HG02970 (cell line): Measurements from ENCODE around the gene KCNK7.

Experiments
- ATAC-seq: cut with Tn5 transposase; IDR thresholded peaks from one replicate; pipeline ENCODE4 v1.9.1; 2021; ENCODE audit warnings: mild to moderate bottlenecking, moderate library complexity, moderate number of reproducible peaks; ENCODE audit not compliant: unreplicated experiment, low FRiP score

Gene KCNK7

DNA sequence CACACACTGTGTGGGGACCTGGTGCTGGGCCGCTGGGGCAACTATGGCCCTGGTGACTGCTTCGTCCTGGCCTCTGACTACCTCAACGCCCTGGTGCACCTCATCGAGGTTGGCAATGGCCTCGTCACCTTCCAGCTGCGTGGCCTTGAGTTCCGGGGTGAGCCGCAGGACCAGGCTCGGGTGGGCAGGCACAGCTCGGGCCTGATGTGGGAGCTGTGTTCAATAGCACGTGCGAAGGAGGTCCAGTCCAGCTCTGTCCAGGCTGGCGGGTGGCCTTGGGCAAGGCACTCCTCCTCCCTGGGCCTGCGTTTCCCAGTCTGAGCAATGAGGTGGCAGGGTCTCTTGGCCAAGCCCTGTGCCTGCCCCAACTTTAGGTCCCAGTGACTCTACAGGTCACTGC lies 34.0 kb upstream of the KCNK7 start:
- no peak for ATAC-seq

DNA sequence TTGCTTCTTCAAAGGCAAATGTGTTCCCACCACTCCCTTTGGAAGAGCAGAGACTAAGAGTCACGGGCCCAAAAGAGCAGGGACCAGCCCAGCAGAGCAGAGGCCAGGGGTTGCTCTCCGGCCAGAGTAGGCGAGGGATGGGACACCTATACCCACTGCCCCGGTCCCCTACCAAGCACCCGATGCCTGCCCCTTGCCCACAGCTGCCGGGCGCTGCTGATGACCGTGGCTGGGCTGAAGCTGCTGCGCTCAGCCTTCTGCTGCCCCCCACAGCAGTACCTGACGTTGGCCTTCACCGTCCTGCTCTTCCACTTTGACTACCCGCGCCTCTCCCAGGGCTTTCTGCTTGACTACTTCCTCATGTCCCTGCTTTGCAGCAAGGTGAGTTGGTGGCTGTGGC lies 31.6 kb upstream of the KCNK7 start:
- no peak for ATAC-seq

DNA sequence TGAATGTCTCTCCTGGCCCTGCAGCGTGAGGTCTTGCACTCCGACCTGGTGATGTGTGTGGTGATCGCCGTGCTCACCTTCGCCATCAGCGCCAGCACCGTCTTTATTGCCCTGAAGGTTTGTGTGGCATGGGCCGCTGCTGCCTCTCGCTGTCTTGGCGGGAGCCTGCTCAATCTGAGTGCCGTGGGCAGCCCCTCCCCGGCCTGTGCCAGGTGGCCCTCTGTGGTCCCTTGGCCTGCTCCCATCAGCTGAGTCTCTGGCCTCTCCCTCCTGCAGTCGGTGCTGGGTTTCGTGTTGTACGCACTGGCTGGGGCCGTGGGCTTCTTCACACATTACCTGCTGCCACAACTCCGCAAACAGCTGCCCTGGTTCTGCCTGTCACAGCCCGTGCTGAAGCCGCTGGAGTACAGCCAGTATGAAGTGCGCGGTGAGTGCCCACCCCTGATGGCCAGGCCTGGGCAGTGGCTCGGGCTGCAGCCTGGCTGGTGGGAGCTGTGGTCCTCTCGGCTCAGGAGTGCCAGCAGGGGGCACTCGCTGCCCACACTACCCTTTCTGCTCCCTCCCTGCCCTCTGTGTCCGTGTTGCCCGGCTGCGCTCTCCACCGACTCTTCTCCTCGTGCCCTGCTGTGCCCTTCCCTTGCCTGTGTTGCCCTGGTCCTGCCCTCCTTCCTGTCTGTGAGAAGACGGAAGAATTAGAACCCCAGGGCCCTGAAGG lies 30.2 kb upstream of the KCNK7 start:
- ATAC-seq, result no peak

DNA sequence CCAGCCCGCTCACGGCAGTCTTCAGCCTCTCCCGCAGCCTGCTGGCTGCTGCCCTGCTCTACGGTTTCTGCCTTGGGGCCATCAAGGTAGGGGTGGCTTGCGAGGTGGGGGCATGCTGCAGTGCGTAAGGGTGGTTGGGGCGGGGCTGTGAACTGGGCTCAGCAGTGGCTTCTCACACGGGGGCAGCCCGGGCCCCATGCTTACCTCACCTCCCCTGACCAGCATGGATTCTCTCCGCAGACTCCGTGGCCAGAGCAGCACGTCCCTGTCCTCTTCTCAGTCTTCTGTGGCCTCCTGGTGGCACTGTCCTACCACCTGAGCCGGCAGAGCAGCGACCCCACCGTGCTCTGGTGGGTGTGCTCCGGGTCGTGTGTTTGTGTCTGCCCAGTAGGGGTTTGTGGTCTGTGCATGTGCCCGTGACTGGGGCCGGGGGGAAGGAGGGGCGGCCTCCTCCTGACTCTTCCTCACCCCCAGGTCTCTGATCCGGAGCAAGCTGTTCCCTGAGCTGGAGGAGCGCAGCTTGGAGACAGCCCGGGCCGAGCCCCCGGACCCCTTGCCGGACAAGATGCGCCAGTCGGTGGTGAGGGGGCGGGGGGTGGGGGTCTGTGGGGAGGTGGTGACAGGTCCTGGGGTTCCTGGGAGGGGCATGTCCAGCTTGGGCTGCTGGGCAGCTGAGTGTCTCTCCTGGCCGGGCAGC lies 29.5 kb upstream of the KCNK7 start:
- no peak for ATAC-seq

DNA sequence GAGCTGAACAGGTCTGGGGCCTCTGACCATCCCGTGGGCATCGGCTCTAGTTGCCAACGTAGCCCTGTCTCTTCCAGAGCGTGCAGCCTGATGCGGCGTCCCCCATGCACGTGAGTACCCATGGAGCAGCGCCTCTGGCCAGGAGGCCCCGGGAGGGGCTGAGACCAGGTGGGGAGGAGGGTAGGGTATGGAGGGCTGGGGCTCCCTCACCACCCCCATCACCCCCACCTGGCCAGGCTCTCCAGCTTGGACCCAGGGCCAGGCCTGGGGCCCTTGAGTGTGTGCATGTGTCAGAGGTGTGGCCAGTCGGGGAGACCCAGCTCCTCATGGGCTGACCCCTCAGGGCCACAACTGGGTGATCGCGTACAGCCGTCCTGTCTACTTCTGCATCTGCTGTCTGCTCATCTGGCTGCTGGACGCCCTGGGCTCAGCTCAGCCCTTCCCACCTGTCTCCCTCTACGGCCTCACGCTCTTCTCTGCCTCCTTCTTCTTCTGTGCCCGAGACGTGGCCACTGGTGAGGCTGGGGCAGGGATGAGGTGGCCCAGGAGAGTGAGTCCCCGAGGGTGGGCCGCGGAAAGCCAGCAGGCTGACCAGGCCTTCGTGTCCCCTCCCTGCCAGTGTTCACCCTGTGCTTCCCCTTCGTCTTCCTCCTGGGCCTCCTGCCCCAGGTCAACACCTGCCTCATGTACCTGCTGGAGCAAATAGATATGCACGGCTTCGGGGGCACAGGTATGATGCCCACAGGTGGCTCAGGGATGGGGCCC lies 28.4 kb upstream of the KCNK7 start:
- ATAC-seq, result no peak

DNA sequence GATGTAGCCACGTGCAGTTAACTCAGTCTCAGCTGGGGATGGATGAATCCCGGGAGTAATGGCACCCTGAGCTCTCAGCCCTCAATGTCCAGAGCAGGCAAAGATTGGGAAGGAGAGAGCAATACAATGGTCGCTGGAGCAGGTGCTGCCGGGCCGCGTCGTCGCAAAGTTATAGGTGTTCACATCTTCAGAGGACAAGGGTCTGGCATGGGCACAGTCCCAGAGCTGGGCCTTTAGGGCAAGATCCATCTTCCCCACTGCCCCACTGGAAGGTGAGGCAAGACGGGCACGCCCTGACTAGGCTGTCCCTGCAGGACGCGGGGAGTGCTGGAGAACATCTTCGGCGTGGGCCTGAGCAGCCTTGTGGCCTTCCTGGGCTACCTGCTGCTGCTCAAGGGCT lies 27.6 kb upstream of the KCNK7 start:
- ATAC-seq, result no peak

DNA sequence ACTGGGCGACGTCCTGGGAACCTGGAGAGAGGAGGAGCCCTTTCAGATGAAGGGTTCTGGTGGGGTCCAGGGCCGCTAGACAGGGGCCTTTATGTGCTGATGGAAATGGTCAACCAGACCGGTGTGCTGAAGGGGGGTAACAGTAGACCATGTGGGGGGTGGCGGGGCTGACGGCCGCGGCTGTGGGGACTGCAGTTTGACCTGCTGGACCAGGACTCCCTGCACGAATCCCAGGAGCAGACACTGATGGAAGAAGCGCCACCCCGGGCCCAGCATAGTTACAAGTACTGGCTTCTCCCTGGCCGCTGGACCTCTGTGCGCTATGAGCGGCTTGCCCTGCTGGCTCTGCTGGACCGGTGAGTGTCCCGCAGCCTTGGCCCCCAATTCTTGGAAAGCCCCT lies 26.4 kb upstream of the KCNK7 start:
- ATAC-seq, result no peak

DNA sequence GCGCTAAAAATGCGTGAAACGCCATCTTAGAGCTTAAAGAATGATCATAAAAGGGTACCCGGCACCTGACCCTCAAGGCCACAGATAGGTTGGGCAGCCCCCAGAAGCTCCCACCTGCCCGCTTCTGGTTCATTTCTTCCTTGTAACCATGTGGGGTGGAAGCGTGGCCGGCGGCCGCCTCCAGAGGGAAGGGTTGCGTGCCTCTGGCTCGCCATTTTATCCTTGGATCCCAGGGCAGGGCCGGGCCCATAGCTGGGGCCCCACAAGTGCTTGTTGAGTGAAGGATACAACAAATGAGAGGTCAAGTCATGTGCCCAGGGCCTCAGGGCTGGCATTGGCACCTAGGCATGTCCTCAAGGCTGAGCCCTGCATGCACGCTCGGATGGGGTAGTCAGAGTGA lies 25.9 kb upstream of the KCNK7 start:
- ATAC-seq, result no peak

DNA sequence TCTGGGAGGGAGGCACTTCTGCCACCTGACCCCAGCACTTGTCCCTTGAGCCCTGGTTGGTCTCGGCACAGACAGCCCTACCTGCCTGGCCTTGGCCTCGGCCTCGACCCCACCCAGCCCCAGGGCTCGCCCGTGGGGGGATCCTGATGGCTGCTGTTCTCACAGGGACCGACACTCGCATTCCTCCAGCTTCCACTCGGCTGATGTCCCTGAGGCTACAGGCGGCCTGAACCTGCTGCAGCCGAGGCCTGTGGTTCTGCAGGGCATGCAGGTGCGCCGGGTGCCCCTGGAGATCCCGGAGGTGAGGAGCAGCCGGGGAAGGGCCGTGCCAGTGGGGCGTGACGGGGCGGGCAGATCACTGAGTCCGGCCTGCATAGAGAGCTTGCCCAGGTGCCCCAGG lies 25.1 kb upstream of the KCNK7 start:
- ATAC-seq, result no peak

DNA sequence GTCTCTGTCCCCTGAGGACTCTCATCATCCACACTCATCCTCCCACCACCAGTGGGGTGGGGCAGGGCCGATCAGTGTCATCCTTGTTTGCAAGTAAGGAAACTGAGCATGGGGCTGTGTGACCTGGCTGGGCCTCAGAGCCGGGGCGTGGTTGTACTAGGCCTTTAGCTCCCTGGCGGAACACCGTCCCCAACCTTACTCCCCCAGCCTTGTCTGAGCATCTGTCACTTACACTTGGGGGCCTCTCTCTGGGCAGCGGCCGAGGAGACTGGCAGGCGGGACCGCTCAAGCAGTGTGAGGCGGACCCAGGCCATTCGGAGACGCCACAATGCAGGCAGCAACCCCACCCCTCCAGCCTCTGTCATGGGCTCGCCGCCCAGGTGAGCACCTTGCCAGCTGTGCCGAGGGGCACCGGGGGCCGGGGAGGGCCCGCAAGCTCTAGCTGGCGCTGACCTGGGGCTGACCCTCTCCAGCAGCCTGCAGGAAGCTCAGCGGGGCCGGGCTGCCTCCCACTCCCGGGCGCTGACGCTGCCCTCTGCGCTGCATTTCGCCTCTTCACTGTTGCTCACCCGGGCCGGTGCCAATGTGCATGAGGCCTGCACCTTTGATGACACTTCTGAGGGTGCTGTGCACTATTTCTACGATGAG lies 23.8 kb upstream of the KCNK7 start:
- no peak for ATAC-seq

DNA sequence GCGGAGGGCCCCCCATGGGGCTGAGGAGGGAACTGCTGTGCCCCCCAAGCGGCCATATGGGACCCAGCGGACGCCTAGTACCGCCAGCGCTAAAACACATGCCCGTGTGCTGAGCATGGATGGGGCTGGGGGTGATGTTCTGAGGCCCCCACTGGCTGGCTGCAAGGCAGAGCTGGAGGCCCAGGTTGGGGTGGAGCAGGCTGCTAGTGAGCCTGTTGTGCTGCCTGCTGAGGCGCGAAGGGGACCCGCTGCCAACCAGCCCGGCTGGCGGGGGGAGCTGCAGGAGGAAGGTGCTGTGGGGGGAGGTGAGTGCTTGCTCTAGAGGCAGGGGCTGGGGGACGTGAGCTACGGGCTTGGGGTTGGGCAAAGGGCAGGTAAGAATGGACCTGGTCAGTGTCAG lies 23.2 kb upstream of the KCNK7 start:
- no peak for ATAC-seq

DNA sequence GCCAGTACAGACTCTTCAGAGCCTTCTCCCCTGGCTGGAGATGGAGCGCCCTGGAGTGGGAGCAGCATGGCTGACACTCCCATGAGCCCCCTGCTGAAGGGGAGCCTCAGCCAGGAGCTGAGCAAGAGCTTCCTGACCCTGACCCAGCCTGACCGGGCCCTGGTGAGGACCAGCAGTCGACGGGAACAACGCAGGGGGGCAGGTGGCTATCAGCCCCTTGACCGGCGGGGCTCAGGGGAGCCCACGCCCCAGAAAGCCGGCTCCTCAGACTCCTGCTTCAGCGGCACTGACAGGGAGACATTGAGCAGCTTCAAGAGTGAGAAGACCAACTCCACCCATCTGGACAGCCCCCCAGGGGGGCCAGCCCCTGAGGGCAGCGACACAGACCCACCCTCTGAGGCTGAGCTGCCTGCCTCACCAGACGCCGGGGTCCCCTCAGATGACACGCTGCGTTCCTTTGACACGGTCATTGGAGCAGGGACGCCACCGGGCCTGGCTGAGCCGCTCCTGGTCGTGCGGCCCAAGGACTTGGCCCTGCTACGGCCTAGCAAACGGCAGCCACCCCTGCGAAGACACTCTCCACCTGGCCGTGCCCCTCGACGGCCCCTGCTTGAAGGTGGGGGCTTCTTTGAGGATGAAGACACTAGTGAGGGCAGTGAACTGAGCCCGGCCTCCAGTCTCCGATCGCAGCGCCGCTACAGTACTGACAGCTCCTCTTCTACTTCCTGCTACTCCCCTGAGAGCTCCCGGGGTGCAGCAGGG lies 22.6 kb upstream of the KCNK7 start:
- ATAC-seq, result no peak

DNA sequence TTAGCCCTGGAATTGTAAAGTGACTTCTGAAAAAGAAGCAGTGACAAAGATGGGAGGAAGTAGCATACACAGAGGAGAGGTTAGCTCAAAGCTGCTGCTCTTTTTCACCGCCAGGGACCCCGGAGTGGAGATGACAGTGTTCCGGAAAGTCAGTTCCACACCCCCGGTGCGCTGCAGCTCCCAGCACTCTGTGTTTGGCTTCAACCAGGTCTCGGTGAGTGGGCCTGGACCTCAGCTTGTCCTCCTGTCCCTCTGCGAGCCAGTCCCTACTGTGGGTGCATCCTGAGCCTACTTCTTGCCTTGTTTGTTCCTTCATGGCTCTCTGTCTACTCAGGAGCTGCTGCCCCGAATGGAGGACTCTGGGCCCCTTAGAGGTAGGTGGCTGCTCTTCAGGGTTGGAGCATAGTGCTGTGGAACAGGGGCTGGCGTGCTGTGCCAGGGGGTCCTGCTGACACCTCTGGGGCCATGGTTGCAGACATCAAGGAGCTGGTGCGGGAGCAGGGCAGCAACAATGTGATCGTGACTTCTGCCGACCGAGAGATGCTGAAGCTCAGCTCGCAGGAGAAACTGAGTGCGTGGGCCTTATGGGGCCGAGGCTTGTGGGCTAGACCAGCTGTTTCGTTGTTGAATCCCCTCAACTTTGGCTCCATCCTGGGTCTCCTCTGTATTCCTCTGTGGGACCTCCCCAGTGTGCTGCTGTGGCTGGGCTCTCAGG lies 21.7 kb upstream of the KCNK7 start:
- no peak for ATAC-seq

DNA sequence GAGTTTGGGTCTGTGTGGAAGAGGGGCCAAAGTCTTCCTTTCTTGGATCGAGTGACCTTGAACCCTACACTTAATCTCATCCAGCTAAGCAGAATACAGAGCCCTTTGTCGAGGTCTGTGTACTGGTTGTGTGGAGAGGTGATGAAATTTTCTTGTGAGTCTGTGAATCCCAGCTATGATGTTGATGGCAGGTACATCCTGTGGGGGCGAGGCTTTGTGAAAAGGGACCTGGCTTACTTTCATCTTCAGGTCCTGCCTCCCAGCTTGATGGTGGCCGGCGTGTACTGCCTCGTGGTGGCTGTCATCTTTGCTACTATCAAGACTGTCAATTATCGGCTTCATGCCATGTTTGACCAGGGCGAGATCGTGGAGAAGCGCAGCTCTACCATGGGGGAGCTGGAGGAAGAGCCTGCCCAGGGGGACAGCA lies 21.0 kb upstream of the KCNK7 start:
- ATAC-seq, result no peak

DNA sequence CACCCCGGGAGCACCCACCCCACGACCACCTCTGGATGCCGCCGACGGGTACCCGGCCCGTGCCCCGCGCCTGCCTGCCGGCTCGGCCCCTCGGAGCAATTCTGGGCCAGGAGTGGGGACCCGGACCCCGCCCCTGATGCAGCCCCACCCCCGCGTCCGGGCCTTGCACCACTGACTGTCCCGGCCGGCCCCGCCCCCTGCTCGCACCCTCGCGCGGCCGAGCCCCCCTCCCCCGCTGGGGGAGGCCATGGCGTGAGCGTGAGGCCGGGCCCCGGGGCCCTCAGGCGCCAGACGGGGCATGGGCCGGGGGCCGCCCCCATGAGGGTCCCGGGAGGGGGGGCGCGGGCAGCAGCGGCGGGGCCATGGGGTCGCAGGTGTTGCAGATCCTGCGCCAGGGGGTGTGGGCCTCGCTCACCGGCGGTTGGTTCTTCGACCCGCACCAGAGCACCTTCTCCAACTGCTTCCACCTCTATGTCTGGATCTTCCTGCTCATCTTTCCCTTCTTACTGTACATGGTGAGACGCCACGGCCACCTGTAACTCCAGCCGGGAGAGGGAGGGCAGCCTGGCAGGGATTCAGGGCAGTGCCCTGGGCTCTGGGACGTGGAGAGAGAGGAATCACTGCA lies 20.5 kb upstream of the KCNK7 start:
- ATAC-seq, result no peak

DNA sequence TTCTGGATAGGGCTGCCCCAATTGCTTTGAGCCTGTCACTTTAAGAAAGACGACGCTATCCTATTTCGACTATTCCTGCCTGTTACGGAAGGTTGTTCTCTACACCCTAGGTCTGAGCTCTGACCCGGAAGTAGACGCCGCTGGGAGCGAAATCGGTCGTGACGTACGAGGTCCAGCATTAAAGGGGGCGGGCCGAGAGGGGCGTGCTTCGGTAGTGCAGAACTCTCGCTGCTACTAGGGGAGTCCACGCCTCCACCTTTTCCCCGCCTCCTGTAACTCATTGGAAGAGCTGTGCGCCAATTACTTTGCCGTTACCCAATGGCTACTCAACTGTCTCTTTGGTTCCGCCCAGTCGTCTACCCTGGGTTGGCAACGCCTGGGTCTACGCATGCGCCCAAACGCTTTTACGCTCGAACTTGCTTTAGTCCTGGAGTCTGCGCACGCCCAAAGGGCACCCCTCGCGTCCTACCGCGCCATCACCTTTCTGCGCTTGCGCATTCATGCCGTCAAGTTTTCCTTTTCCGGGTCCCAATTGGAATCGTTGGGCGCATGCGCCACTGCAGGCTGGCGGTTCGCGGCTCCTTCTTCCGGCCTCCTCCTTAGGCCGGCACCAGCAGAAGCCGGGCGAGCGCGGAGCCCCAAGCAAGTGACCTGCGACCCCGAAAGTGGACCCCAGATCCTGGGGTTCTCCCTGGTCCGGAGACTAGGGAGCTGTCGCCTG lies 19.8 kb upstream of the KCNK7 start, which contains the start of gene PCNX3:
TSS of gene PCNX3 (plus strand) at position 548 of the 721 bp plus-strand sequence. CDS start 536 bp downstream, outside the sequence.
- peak; percentile 82 for ATAC-seq

DNA sequence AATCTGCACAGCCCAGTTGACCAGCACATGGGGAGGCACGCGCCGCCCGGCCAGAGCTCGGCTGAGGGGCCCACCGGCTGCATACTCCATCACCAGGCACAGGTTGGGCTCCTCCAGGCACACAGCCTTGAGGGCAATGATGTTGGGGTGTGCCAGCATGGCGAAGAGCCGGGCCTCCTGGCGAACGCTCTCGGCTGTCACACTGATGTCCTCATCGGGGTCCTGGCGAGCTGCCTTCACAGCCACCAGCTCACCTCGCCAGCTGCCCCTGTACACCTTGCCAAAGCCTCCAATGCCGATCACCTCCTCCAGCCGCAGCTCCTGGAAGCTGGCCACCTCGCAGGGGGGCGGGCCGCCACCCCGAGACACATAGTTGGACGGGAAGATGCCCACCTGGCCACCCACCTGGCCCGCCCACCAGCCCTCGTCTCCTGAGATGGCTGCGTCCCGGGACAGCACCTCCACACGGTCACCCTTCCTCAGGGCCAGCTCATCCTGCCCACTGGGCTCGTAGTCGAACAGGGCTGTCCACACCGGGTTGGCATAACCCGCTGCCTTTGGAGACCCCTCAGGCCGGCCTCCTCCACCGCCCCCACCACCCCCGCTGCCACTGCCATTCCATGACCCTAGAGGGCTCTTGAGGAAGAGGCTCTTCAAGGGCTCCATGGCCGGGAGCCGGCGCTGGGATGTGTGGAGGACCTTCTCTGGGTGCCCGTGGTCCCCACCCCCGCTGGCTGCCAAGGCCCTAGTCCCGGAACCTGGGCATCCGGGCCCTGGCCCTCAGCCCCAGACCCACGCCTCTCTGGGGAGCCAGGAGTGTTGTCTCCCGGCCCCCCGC lies 17.7 kb upstream of the KCNK7 start:
- ATAC-seq, result no peak

DNA sequence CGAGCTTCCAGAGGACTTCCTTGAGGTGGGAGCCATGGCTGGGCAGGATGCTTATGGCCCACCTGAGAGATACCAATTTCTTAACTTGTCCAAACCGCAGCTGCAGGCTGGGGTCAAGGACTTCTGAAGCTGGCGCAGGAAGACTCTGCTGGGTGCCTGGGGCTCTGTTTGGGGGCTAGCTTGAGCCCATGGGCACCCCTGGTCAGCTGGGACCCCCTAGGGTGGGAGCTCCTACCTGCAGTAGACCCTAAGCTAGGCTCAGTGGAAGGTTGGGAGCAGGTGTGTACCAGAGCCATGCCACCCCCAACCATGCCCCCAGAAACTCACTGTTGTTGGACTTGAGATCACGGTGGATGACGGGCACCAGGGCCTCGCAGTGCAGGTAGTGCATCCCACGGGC lies 17.1 kb upstream of the KCNK7 start:
- no peak for ATAC-seq
